ENCODE results near the gene LRP1B. TPM values are rescaled to one million over a fixed set of nuclear protein-coding genes. Genes with fewer than 3 reads are reported as not detected.
"Not testable (repeated sequence)": the region's sequence is repeated elsewhere in the genome, so short reads cannot be mapped to it uniquely, and the experiment has no call there.

Gene LRP1B
- total and polyA plus RNA-seq, 2 of the 8 experiments (the other 6 are each of a cell fraction or from before 2014, with no cell fraction given), result 0.03 TPM; not detected in 1

DNA sequence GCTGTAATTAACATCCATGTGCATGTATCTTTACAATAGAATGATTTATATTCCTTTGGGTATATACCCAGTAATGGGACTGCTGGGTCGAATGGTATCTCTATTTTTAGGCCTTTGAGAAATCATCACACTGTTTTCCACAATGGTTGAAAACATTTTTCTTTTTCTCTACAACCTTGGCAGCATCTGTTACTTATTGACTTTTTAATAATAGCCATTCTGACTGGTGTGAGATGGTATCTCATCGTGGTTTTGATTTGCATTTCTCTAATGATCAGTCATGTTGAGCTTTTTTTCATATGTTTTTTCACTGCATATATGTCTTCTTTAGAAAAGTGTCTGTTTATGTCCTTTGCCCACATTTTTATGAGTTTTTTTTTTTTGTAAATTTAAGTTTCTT lies 1586.0 kb downstream of the LRP1B start:
- H2BK12ac ChIP-seq (ENCODE audit: low read depth, low read length); H3K14ac ChIP-seq (ENCODE audit: insufficient read length); H4K20me1 ChIP-seq (replicated peaks in 1 of 2; ENCODE audit: control insufficient read depth in 1 of 2, insufficient read depth in 2 of 2, low read length in 2 of 2); H4K8ac ChIP-seq (ENCODE audit: extremely low read depth, insufficient read depth, low read length); H4K5ac ChIP-seq (ENCODE audit: insufficient read length, low read depth, low read length); H3K79me2 ChIP-seq (ENCODE audit: control insufficient read depth in 1 of 2, insufficient read depth in 2 of 2, low read length in 2 of 2); H4K91ac ChIP-seq (replicated peaks; ENCODE audit: insufficient read length, low read length); H3K23me2 ChIP-seq (ENCODE audit: low read depth, low read length); H2BK15ac ChIP-seq (ENCODE audit: low read length); H3K9ac ChIP-seq (replicated peaks in 1 of 4; ENCODE audit: extremely low read depth in 1 of 4, low read depth in 3 of 4, low read length in 3 of 4); H2AK5ac ChIP-seq (ENCODE audit: low read depth, low read length); H3K4me1 ChIP-seq (replicated peaks in 1 of 4; ENCODE audit: control insufficient read depth in 3 of 4, insufficient read depth in 4 of 4, low read length in 3 of 4); H3K9me3 ChIP-seq (ENCODE audit: insufficient read depth in 2 of 2, low read depth in 1 of 2, low read length in 1 of 2); H2BK5ac ChIP-seq (ENCODE audit: low read depth, low read length); H3K4me3 ChIP-seq (ENCODE audit: extremely low read depth in 1 of 4, insufficient read depth in 2 of 4, low read depth in 3 of 4, low read length in 4 of 4); H3K23ac ChIP-seq (ENCODE audit: insufficient read length); FAIRE-seq; H3K56ac ChIP-seq (replicated peaks; ENCODE audit: insufficient read length, low read depth, low read length); DNase-seq (ENCODE audit: low read depth in 1 of 2, low spot score in 2 of 2); H2BK20ac ChIP-seq (ENCODE audit: low read length); H2AFZ ChIP-seq (ENCODE audit: low read length); H3K36me3 ChIP-seq (ENCODE audit: control insufficient read depth in 2 of 4, insufficient read depth in 4 of 4, low read length in 3 of 4); H3K4me2 ChIP-seq (ENCODE audit: insufficient read depth in 1 of 2, low read depth in 2 of 2, low read length in 2 of 2); H3K4ac ChIP-seq (replicated peaks; ENCODE audit: insufficient read length, low read depth, low read length); H3K27me3 ChIP-seq (replicated peaks in 1 of 4; ENCODE audit: control insufficient read depth in 3 of 4, extremely low read depth in 1 of 4, insufficient read depth in 3 of 4, low read length in 3 of 4); POLR2A ChIA-PET (ENCODE audit: partially characterized antibody); H3K18ac ChIP-seq (ENCODE audit: extremely low read depth, low read length); H3K79me1 ChIP-seq (ENCODE audit: low read depth, low read length); H3K27ac ChIP-seq (ENCODE audit: low read depth, low read length); H2BK120ac ChIP-seq (replicated peaks; ENCODE audit: low read depth, low read length): not testable (repeated sequence)
- CTCF ChIA-PET (ENCODE audit: partially characterized antibody), result interaction anchor here (1.3 kb wide), 1 partner anchor 42 kb away, joined by 3 read pairs; no protein-coding TSS in a partner anchor
- 85% methylated on average over 2 of the region's 2 CpGs; no CpG with 5 or more reads in 1 of the 2 experiments for WGBS, 2 experiments (ENCODE audit: extremely low coverage in 1 of 2, insufficient coverage in 1 of 2, insufficient read length in 1 of 2, insufficient replicate concordance in 2 of 2, low coverage in 1 of 2, low lambda C conversion rate in 2 of 2, missing lambda C conversion rate in 1 of 2)

All from H1 (cell line).